HG03103 (cell line): ENCODE measurements around the gene CCDC74B.
"Not testable (repeated sequence)": the region's sequence is repeated elsewhere in the genome, so short reads cannot be mapped to it uniquely, and the experiment has no call there.

ENCODE experiments used
- ATAC-seq: cut with Tn5 transposase; IDR thresholded peaks from one replicate; pipeline ENCODE4 v1.9.1; 2021; ENCODE audit warnings: low read depth; ENCODE audit not compliant: unreplicated experiment

Gene CCDC74B

DNA sequence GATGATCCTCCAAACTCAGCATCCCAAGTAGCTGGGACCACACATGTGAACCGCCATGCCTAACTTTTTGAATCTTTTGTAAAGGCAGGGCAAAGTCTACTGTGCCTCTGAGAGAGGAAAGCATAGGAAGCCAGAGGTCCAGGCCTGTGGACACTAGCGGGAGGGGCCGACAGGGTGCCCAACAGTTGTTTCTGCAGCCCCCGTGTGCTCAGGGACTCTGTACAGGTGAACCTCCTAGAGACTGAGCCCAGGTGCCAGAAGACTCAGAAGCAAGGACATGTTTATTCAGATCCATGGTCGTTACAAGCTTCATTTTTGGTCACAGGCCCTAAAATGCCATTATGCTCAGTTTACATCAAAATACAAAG lies 6.2 kb upstream of the CCDC74B start:
- ATAC-seq, result not testable (repeated sequence)

DNA sequence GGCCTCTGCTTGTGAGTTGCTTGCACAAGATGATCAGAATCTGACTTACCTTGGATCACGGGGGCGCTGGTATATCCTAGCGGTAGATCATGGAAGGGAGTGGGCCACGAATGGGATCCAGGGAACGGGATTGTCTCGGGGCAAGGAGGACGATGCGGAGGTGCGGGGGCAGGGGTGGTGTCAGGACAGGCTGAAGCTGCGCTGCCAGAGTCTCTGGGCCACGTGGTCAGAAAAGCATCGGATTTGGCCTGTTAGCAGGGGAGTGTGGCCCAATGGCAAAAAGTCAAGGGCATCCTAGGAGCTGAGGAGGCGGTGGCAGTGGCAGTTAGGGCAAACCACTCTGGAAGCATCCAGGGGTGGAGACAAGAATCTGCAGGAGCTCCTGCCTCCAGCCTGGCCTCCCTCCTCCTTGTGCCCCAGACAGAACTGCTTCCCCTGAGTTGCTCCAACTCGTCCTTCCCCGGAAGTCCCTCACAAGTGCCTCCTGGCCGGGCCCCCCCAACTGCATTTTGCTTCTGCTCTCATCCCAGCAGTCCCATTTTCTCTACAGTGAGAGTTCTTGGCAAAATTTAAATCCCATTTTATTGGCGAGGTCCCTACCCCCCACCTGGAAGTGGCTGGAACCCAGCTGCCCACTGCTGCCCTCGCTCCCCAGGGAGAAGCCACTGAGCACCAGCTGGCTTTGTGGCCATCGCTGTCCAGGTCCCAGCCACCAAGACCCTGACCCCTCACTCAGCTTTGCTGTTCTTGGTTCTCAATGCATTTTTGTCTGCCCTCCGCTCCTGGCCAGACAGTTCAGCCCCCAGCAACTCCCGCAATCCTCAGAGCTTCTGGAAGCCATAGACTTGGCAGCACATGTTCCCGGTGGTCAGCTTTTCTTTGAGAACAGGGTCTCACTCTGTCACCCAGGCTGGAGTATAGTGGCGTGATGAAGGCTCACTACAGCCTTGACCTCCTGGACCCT lies 5.6 kb upstream of the CCDC74B start:
- no peak for ATAC-seq

GRCh38 chr2:130148515-130148914 lies 3.6 kb upstream of the CCDC74B start:
- ATAC-seq, result not testable (repeated sequence)

DNA sequence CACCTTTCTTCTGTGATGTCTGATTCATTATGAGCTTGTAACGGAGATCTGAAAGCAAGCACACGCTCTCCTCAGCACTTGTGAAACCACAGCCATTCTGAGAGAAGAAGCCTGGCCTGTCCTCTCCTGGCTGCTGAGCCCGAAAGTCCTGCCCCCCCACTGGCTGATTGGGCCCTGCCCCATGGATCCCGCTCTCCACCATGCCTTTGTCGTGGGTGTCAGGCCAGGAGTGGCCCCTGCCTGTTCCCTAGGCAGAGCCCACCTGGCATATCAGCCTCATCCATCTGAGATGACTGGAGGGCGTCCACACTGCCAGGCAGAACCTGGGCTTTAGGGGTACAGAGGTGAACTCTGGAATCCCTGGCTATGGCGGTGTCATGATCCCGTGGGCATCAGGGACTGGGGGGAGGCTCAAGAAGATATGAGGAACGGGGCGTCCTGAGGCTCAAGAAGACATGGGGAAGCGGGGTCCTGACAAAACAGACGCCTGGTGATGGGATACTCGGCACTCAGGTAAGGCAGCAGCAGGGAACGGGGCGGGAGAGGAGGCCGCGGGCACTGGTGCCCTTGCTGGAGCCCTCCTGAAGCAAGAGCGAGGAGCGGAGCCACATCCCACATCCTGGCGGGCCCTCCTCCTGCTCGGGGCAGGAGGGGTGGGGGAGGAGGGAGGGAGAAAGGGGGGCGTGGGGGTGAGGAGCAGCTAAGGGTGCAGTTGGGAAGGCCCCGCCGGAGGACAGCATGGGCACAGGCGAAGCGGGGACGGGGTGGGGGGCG lies 1.5 kb downstream of the CCDC74B start:
- ATAC-seq, result peak; percentile 34

GRCh38 chr2:130142396-130143265 lies 2.3 kb downstream of the CCDC74B start:
- not testable (repeated sequence) for ATAC-seq

GRCh38 chr2:130141645-130142370 lies 3.1 kb downstream of the CCDC74B start:
- ATAC-seq, result not testable (repeated sequence)

DNA sequence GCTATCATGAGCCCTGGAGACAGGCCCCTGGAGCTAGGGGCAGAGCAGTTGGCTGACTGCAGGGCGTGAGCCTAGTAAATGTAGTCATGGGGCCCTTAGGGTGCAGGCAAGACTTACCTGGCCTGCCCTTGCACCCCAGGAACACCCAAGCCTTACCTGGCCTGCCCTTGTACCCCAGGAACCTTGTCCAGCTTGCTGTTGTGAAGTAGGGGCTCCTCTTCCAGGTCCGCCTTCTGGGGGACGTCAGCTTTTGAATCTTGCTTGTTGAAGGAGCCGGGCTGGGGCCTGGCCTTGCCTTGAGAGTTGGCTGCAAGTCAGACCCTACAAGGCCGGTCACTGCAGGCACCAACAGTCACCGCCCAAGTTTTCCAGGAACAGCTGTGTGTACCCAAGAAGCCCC lies 3.9 kb downstream of the CCDC74B start:
- ATAC-seq, result not testable (repeated sequence)

- ATAC-seq, result not testable (repeated sequence)
These were observed 4.4 kb downstream of the CCDC74B start for GRCh38 chr2:130140516-130140915.

- ATAC-seq, result not testable (repeated sequence)
These were observed 5.3 kb downstream of the CCDC74B start for GRCh38 chr2:130139331-130140280.

DNA sequence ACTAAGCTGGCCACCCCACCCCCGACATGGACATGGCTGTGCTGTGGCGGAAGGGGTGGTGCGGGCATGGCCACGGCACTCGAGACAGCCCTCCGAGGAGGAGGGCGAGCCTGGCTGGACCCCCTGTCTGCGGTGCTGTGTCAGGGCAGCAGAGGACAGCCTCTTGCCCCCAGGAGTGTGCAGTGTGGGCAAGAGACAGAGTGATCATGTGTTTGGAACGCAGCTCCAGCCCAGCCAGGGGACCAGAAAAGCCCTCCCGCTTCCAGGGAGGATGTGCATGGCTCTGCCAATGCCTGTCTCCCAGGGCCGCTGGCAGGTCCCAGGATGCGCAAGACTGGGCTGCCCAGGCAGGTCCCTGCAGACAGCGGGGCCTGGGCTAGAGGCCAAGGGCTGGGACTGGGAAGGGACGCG lies 6.1 kb downstream of the CCDC74B start:
- ATAC-seq, result not testable (repeated sequence)

DNA sequence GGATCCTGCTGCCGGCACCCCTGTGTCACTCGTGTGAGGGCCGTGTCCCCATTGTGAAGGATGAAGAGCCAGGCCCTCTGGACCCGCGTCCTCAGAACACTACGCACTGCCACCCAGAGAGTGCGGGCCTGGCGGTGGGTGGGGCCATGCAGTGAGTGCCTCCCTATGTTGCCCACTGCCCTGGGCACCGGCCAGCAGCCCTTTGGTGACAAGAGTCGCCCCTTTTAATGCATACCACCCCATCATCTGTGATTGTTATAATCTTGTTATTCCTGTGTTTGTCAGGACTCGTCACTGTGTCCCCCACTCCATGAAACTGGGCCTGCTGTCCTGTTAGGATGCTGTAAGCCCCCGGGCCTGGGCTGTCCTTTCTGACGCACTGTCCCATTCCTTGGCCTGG lies 6.6 kb downstream of the CCDC74B start:
- not testable (repeated sequence) for ATAC-seq

- ATAC-seq, result not testable (repeated sequence)
These were observed 7.8 kb downstream of the CCDC74B start for GRCh38 chr2:130137118-130137517.

DNA sequence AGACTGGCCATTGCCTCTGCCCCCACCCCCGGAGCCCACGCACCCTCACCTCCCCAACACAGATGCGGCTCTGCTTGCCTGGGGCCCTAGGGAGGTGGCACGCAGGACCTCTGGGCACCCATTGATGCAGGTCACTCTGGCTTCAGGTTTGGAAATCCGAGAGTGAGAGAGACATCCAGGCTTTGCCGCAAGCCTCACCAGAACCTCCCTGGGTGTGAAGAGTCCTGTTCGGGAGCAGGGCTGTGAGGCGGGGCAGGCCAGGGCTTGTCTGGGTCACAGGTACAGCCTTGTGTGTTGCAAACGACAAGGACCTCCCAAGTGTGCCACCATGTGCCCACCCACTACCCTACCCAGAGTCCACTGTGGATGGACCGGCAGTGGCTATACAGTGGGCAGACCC lies 8.4 kb downstream of the CCDC74B start:
- ATAC-seq, result not testable (repeated sequence)

- no peak for ATAC-seq
These were observed 9.0 kb downstream of the CCDC74B start for GRCh38 chr2:130135692-130136541.

GRCh38 chr2:130129120-130129829 lies 15.6 kb downstream of the CCDC74B start, which contains the start of gene POTEF:
POTEF (minus strand) TSS chr2:130129222; CDS start chr2:130120515, 8,707 bp downstream.
- not testable (repeated sequence) for ATAC-seq

- ATAC-seq, result not testable (repeated sequence)
These were observed 16.4 kb downstream of the CCDC74B start for GRCh38 chr2:130128464-130128863.

GRCh38 chr2:130127726-130128125 lies 17.2 kb downstream of the CCDC74B start:
- ATAC-seq, result not testable (repeated sequence)
